T-cell (primary cell): ENCODE data around the gene IL20RA. TPM values are rescaled to one million over a fixed set of nuclear protein-coding genes. Genes with fewer than 3 reads are reported as not detected.
"Not testable (repeated sequence)": the region's sequence is repeated elsewhere in the genome, so short reads cannot be mapped to it uniquely, and the experiment has no call there.

ENCODE experiments used
- ATAC-seq, 4 experiments: fragments of 200-7000 bp in 3 of 4; fragments of 150-1000 bp in 1 of 4; cut with Tn5 transposase; replicated peaks in 1 of 4; 1 replicate in 3 of 4; 2 replicates in 1 of 4; pipeline ENCODE4 v1.10.0; 2021; ENCODE audit warnings: moderate library complexity in 3 of 4, mild to moderate bottlenecking in 2 of 4, moderate number of reproducible peaks in 1 of 4
- CTCF ChIA-PET, 2 donors: fragments of 300-600 bp; sonication (Branson Sonifier 250); formaldehyde crosslinking; loops; one replicate each; lab custom pipeline; 2022; ENCODE audit warnings: antibody characterized with exemption in 2 of 2; lab: Charles Lee
- POLR2A ChIA-PET, 2 donors: fragments of 300-600 bp; sonication (Branson Sonifier 250); formaldehyde crosslinking; loops; one replicate each; lab custom pipeline; 2022; ENCODE audit warnings: antibody characterized with exemption in 2 of 2; lab: Charles Lee
- DNase-seq, 35 experiments: peaks; one replicate each; pipeline versions ENCODE4 v3.0.0 to v3.0.0-alpha.2; 2013 to 2023
- H3K27ac ChIP-seq: one replicate; pipeline ENCODE4 v1.5.1; 2013; ENCODE audit warnings: low read length
- H3K27me3 ChIP-seq, 2 experiments: replicated peaks in 1 of 2; 1 replicate in 1 of 2; 2 replicates in 1 of 2; pipeline versions ENCODE4 v1.6.1 to v1.7.0; 2013; ENCODE audit warnings: low read length in 1 of 2, mixed read lengths in 1 of 2; ENCODE audit not compliant: control insufficient read depth in 2 of 2, insufficient read depth in 2 of 2; ENCODE audit errors: extremely low read depth in 1 of 2
- H3K36me3 ChIP-seq, 2 donors: 1 replicate in 1 of 2; 2 replicates in 1 of 2; pipeline versions ENCODE4 v1.6.1 to v1.7.0; 2013; ENCODE audit warnings: low read length in 1 of 2; ENCODE audit not compliant: control insufficient read depth in 2 of 2, insufficient read depth in 1 of 2; ENCODE audit errors: extremely low read depth in 1 of 2
- H3K4me1 ChIP-seq, 2 experiments: 1 replicate in 1 of 2; 2 replicates in 1 of 2; pipeline versions ENCODE4 v1.6.1 to v1.7.0; 2013; ENCODE audit warnings: low read length in 2 of 2, mixed read lengths in 1 of 2; ENCODE audit not compliant: insufficient read depth in 2 of 2, control insufficient read depth in 1 of 2; ENCODE audit errors: extremely low read depth in 1 of 2
- H3K4me3 ChIP-seq, 2 donors: 1 replicate in 1 of 2; 2 replicates in 1 of 2; pipeline versions ENCODE4 v1.5.1 to v1.7.0; 2013; ENCODE audit warnings: mild to moderate bottlenecking in 2 of 2, low read length in 1 of 2, moderate library complexity in 1 of 2; ENCODE audit not compliant: control insufficient read depth in 1 of 2; ENCODE audit errors: extremely low read depth in 1 of 2
- H3K9me3 ChIP-seq: 2 replicates; pipeline ENCODE4 v1.7.0; 2013
- H3K27ac Mint-ChIP-seq, 2 donors: one replicate each; pipeline ENCODE4 v1.8.0; 2020 to 2021; ENCODE audit warnings: mild to moderate bottlenecking in 2 of 2, mixed read lengths in 2 of 2
- H3K27me3 Mint-ChIP-seq, 2 donors: one replicate each; pipeline ENCODE4 v1.8.0; 2021 to 2022; ENCODE audit warnings: mixed read lengths in 2 of 2
- H3K36me3 Mint-ChIP-seq: one replicate; pipeline ENCODE4 v1.8.0; 2021; ENCODE audit warnings: mixed read lengths
- H3K4me1 Mint-ChIP-seq, 3 donors: one replicate each; pipeline ENCODE4 v1.8.0; 2020 to 2022; ENCODE audit warnings: mixed read lengths in 3 of 3, mild to moderate bottlenecking in 1 of 3
- H3K4me3 Mint-ChIP-seq, 3 donors: one replicate each; pipeline ENCODE4 v1.8.0; 2020 to 2022; ENCODE audit warnings: mild to moderate bottlenecking in 3 of 3, mixed read lengths in 3 of 3, moderate library complexity in 3 of 3
- H3K9me3 Mint-ChIP-seq, 3 donors: one replicate each; pipeline ENCODE4 v1.8.0; 2020 to 2022; ENCODE audit warnings: mixed read lengths in 3 of 3
- WGBS: methylation state at CpG from one replicate; pipeline ENCODE4 v1.1.5; 2013; ENCODE audit warnings: missing lambda C conversion rate; ENCODE audit not compliant: insufficient coverage; 5-methylcytosine and 5-hydroxymethylcytosine counted together
- total RNA-seq, 35 experiments: library from RNA in 6 of 35; stranded (reverse) in 6 of 35; fragments of 120-200 nt in 1 of 35; gene quantifications; one replicate each; pipeline versions ENCODE4 v1.2.1 to v1.2.4 and lab custom pipeline; 2013 to 2026

The IL20RA gene
- total RNA-seq, 5 donors from 2014 or later (not counting 1 experiment from before 2014, with no cell fraction given), result 0.07 TPM; not detected in 4

DNA sequence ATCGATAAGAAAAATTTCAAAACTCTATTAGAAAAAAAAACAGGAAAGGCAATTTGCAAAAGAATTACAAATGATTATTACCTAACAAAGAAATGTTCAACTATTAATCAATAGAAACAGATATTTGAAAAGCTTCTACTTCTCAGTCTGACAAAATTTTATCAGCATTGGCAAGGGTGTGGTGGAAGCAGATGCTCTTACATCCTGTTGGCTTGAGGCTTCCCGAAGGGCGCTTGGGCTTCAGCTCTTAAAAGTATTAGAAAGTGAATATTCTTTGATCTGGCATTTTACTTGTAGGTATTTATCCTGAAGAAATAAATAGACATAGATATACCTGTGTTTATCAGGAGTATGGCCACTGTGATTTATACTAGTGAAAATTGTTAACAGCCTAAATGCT is 84.0 kb downstream of the IL20RA start:
- DNase-seq, result no peak
- H3K27me3 Mint-ChIP-seq, result peaks cover 4 to 19% of the 10 kb centered on the region in 2 donors
- ATAC-seq, result no peak
- POLR2A ChIA-PET, result no interaction called here
- CTCF ChIA-PET, result no interaction called here
- Histone ChIP-seq H3K27me3 (peaks cover 0 to 12% of the 10 kb centered on the region in 2 experiments), H3K4me3 (no peak overlapping the region), H3K4me1 (peaks cover 2 to 4% of the 10 kb centered on the region in 2 experiments), H3K36me3 (no peaks in the 10 kb centered on the region), H3K9me3 (no peaks in the 10 kb centered on the region), H3K27ac (no peak overlapping the region)
- H3K27ac Mint-ChIP-seq, result no peak overlapping the region
- no peaks in the 10 kb centered on the region for H3K9me3 Mint-ChIP-seq
- peaks cover 6 to 9% (median 7%) of the 10 kb centered on the region in 3 donors for H3K4me1 Mint-ChIP-seq
- H3K4me3 Mint-ChIP-seq, result no peak overlapping the region
- no CpG with 5 or more reads among the region's 3 CpGs for WGBS
- H3K36me3 Mint-ChIP-seq, result no peaks in the 10 kb centered on the region

DNA sequence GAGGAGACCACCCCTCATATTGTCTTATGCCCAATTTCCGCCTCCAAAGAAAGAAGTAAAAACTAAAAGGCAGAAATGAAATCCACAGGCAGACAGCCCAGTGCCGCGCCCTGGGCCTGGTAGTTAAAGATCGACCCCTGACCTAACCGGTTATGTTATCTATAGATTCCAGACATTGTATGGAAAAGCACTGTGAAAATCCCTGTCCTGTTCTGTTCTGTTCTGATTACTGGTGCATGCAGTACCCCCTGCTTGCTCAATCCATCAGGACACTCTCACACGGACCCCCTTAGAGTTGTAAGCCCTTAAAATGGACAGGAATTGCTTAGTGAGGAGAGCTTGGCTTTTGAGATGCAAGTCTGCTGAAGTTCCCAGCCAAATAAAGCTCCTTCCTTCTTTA is 84.8 kb downstream of the IL20RA start:
- peaks cover 0 to 12% of the 10 kb centered on the region in 2 experiments for H3K27me3 ChIP-seq
- H3K27ac ChIP-seq, H3K9me3 ChIP-seq, H3K9me3 Mint-ChIP-seq, H3K36me3 Mint-ChIP-seq, POLR2A ChIA-PET, DNase-seq, H3K4me1 Mint-ChIP-seq, H3K4me3 ChIP-seq, H3K36me3 ChIP-seq, H3K4me1 ChIP-seq, H3K4me3 Mint-ChIP-seq, H3K27ac Mint-ChIP-seq, CTCF ChIA-PET, ATAC-seq: not testable (repeated sequence)
- WGBS, result 96% methylated on average over 4 of the region's 6 CpGs
- peaks cover 3 to 19% of the 10 kb centered on the region in 2 donors for H3K27me3 Mint-ChIP-seq

DNA sequence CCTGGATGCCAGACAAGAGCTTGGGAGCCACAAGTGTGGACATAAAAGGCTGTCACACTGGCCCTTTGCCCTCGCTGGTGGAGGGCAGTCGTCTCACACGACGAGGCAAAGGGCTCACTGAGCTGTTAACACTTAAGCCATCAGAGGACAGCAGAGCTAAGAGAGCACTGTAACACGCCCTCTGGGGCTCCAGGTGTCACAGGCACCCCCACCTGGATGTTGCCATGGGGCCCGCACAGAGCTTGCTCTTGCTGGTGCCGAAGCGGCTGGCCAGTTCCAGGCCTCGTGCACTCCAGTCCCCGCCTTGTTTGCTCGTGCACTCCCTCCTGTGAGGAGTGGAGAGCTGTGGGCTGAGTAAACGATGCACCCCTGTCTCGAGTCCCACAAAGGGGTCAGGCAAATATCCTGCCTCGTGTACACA is 85.3 kb downstream of the IL20RA start:
- H3K9me3 ChIP-seq, result no peaks in the 10 kb centered on the region
- peaks cover 0 to 12% of the 10 kb centered on the region in 2 experiments for H3K27me3 ChIP-seq
- no peak overlapping the region for H3K27ac ChIP-seq
- Mint-ChIP-seq H3K4me1 (peaks cover 6 to 9% (median 7%) of the 10 kb centered on the region in 3 donors), H3K36me3 (no peaks in the 10 kb centered on the region), H3K4me3 (no peak overlapping the region), H3K27me3 (peaks cover 3 to 19% of the 10 kb centered on the region in 2 donors), H3K27ac (no peak overlapping the region), H3K9me3 (no peaks in the 10 kb centered on the region)
- POLR2A ChIA-PET, result no interaction called here
- no peak overlapping the region for H3K4me3 ChIP-seq
- no peak for DNase-seq
- ATAC-seq, result no peak
- no peaks in the 10 kb centered on the region for H3K36me3 ChIP-seq
- H3K4me1 ChIP-seq, result peaks cover 2 to 4% of the 10 kb centered on the region in 2 experiments
- WGBS, result 82% methylated on average over 7 of the region's 14 CpGs
- CTCF ChIA-PET, result interaction anchor here in 1 of 2 donors (0.6 kb wide), 1 partner anchor 1746 kb away, joined by 5 read pairs; no protein-coding TSS in a partner anchor

DNA sequence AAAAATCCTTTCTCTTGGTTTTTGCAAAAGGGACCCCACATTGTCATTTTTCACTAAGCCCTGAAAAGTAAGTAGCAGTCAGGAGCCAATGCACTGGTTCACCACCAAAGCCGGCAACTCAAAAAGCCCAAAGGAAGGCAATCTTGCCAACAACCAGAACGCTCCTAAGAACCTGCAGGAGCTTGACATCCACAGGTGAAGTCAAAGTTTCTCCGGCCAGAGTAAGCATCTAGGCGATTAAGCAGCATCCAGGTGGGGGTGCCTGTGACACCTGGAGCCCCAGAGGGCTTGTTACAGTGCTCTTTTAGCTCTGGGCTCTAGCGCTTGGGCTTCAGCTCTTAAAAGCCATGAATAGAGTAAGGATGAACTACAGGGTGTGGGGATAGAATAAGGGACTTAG is 86.6 kb downstream of the IL20RA start:
- Histone ChIP-seq H3K36me3 (no peaks in the 10 kb centered on the region), H3K27me3 (peaks cover 0 to 12% of the 10 kb centered on the region in 2 experiments), H3K9me3 (no peaks in the 10 kb centered on the region), H3K4me1 (peaks cover 2 to 4% of the 10 kb centered on the region in 2 experiments), H3K4me3 (no peak overlapping the region), H3K27ac (no peak overlapping the region)
- Mint-ChIP-seq H3K36me3 (no peaks in the 10 kb centered on the region), H3K4me1 (peaks cover 6 to 9% (median 7%) of the 10 kb centered on the region in 3 donors), H3K9me3 (no peaks in the 10 kb centered on the region), H3K4me3 (no peak overlapping the region), H3K27ac (no peak overlapping the region), H3K27me3 (peaks cover 3 to 19% of the 10 kb centered on the region in 2 donors)
- POLR2A ChIA-PET, result no interaction called here
- ATAC-seq (no peak), DNase-seq (no peak)
- CTCF ChIA-PET, result no interaction called here
- WGBS, result 86% methylated on average over 4 of the region's 5 CpGs

DNA sequence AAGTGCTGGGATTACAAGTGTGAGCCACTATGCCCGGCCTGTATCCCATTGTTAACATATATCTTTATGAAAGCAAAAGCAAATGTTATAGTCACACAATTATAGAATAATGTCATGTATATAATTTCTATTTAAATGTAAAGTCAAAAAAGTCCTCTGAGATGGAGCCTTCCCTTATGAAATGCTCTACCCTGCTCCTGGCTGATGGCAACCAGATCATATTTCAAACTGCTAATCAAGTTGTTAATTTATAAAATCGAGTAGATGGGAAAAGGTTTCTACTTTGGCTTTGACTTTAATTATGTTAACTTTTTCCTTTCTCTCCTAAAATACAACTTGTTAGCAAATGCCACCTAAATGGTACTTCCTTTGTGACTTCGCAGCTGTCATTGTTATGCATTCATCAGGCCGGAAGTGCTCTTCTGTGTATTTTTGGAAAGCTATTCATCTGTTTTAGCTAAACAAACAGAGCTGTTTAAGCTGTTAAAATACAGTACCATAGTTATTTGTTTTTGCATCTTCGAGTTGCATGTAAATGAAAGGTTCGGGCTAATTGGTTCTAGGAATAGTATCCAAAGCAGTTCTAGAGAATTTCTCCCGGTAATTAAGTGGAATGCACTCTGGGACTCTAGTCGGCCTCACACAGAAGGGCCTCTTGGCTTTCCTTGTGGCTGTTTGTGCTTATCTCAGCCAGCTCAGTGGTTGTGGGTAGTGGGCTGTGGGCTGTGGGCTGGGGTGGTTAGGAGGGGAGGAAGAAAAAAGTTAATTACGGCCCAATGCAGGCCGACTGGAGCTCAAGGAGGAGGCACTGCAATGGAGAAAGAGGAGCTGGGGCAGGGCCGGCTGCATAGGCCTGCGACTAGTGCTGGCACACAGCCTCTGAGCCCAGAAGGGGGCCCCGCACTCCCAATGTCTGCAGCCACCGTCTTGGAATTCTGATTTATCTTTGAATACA is 87.9 kb downstream of the IL20RA start:
- Mint-ChIP-seq H3K36me3 (no peaks in the 10 kb centered on the region), H3K9me3 (no peaks in the 10 kb centered on the region), H3K4me1 (peaks cover 6 to 9% (median 7%) of the 10 kb centered on the region in 3 donors), H3K27me3 (peaks cover 3 to 19% of the 10 kb centered on the region in 2 donors), H3K27ac (no peak overlapping the region), H3K4me3 (peak overlapping the region in 1 of 3 donors; percentile 29)
- 65% methylated on average over 8 of the region's 14 CpGs for WGBS
- no peaks in the 10 kb centered on the region for H3K9me3 ChIP-seq
- ChIA-PET POLR2A (no interaction called here), CTCF (interaction anchor here in 1 of 2 donors (0.7 kb wide), 1 partner anchor 11 kb away, joined by 3 read pairs; no protein-coding TSS in a partner anchor)
- no peaks in the 10 kb centered on the region for H3K36me3 ChIP-seq
- DNase-seq (no peak), ATAC-seq (no peak)
- H3K27me3 ChIP-seq, result peaks cover 0 to 12% of the 10 kb centered on the region in 2 experiments
- H3K4me1 ChIP-seq, result peaks cover 2 to 4% of the 10 kb centered on the region in 2 experiments
- no peak overlapping the region for H3K27ac ChIP-seq
- no peak overlapping the region for H3K4me3 ChIP-seq

DNA sequence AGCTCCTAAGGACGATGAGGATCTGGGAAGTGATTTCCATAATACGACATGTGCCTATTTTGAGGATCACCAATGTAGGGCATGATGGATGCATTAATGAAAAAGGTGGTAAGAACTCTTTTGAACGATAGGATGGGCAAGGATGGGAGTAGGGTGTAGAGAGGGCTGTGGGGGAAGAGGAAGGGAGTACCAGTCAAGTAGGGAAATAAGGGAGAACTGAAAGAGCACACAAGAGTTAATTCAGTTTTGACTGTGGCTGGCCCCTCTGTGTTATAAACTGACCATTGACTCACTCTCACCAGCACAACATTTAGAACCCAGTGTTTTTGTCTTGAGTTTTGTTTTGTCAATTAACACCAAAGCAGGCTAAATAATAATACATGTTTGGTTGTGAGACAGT is 89.6 kb downstream of the IL20RA start:
- DNase-seq, result no peak
- Mint-ChIP-seq H3K9me3 (no peaks in the 10 kb centered on the region), H3K4me3 (no peak overlapping the region), H3K27me3 (peaks cover 3 to 15% of the 10 kb centered on the region in 2 donors), H3K27ac (no peak overlapping the region), H3K4me1 (peaks cover 6 to 9% (median 7%) of the 10 kb centered on the region in 3 donors), H3K36me3 (no peaks in the 10 kb centered on the region)
- ChIA-PET CTCF (no interaction called here), POLR2A (no interaction called here)
- H3K36me3 ChIP-seq, result no peaks in the 10 kb centered on the region
- WGBS, result 93% methylated on average over 2 of the region's 3 CpGs
- no peak overlapping the region for H3K4me3 ChIP-seq
- peaks cover 2 to 4% of the 10 kb centered on the region in 2 experiments for H3K4me1 ChIP-seq
- H3K9me3 ChIP-seq, result no peaks in the 10 kb centered on the region
- peaks cover 0 to 12% of the 10 kb centered on the region in 2 experiments for H3K27me3 ChIP-seq
- no peak for ATAC-seq
- H3K27ac ChIP-seq, result no peak overlapping the region
